K562 (cell line): ENCODE data around the gene SMU1. TPM values are rescaled to one million over a fixed set of nuclear protein-coding genes. Genes with fewer than 3 reads are reported as not detected.
A peak's percentile ranks its signal among the peaks of the same experiment; 100 is the strongest.

Experiments
- MAX ChIP-seq: sonication (generic); formaldehyde crosslinking; IDR thresholded peaks from 2 replicates; pipeline ENCODE4 v1.9.0; 2022; ENCODE audit warnings: mild to moderate bottlenecking, missing genetic modification reagents
- PHB ChIP-seq: fragments of 250-450 bp; sonication (Bioruptor Pico); IDR thresholded peaks from 2 replicates; pipeline ENCODE4 v1.5.0; 2021
- POLR3A ChIP-seq: IDR thresholded peaks from 2 replicates; pipeline ENCODE4 v1.6.1; 2011; ENCODE audit warnings: borderline replicate concordance, mild to moderate bottlenecking, moderate library complexity; ENCODE audit not compliant: insufficient read length, insufficient read depth; ENCODE audit errors: extremely low read depth
- RNF2 ChIP-seq: sonication (generic); IDR thresholded peaks from 2 replicates; pipeline ENCODE4 v1.6.1; 2016
- SMAD1 ChIP-seq: fragments of 150-350 bp; IDR thresholded peaks from 2 replicates; pipeline ENCODE4 v1.6.1; 2014; ENCODE audit warnings: low read length, low read depth; ENCODE audit not compliant: partially characterized antibody
- SRSF7 ChIP-seq: fragments of 200-400 bp; formaldehyde crosslinking; optimal IDR thresholded peaks from 2 replicates; pipeline ENCODE3; 2017; ENCODE audit warnings: mild to moderate bottlenecking, low read depth, low read length
- STAT6 ChIP-seq: sonication (generic); formaldehyde crosslinking; IDR thresholded peaks from 2 replicates; pipeline ENCODE4 v1.8.1; 2023; ENCODE audit warnings: mild to moderate bottlenecking, missing genetic modification reagents
- THRB ChIP-seq: fragments of 450-650 bp; formaldehyde crosslinking; conservative IDR thresholded peaks from 2 replicates; pipeline ENCODE4 v1.4.0; 2022; ENCODE audit warnings: mild to moderate bottlenecking, missing genetic modification characterization
- ZBTB40 ChIP-seq, 2 experiments: fragments of 450-650 bp in 1 of 2; sonication (generic) in 1 of 2; formaldehyde crosslinking in 1 of 2; IDR thresholded peaks; 2 replicates each; pipeline versions ENCODE4 v1.7.1 to v1.9.0; 2016 to 2022; ENCODE audit warnings: inconsistent platforms in 1 of 2, mild to moderate bottlenecking in 1 of 2, missing genetic modification reagents in 1 of 2
- ZNF274 ChIP-seq: IDR thresholded peaks from 2 replicates; pipeline ENCODE4 v1.6.1; 2011; ENCODE audit warnings: low read depth, mild to moderate bottlenecking, low read length, moderate library complexity, borderline replicate concordance
- ZNF431 ChIP-seq: sonication (generic); formaldehyde crosslinking; IDR thresholded peaks from 2 replicates; pipeline ENCODE4 v1.8.0; 2022; ENCODE audit warnings: mild to moderate bottlenecking, missing genetic modification reagents
- polyA plus RNA-seq, 8 experiments: library from polyadenylated mRNA; depleted of rRNA in 4 of 8; stranded (reverse) in 5 of 8; unstranded in 3 of 8; fragments of >200 nt; fragmentation: Nextera tagmentation in 2 of 8; fragmentation: Illumina TruSeq in 1 of 8; extraction: Ambion mirVana in 2 of 8; extraction: Trizol in 1 of 8; gene quantifications; 2 replicates each; pipeline versions ENCODE4 v1.2.1 to v1.2.3, GENCODE V29; 2011 to 2014; ENCODE audit warnings: inconsistent platforms in 1 of 8, missing spikeins in 1 of 8
- total RNA-seq, 7 experiments: library from RNA; depleted of rRNA in 6 of 7; stranded (reverse); fragments of >200 nt in 6 of 7; fragmentation: Illumina TruSeq in 2 of 7; extraction: Trizol in 2 of 7; gene quantifications; 2 replicates each; pipeline versions ENCODE4 v1.2.1 to v1.2.3, GENCODE V29; 2011 to 2021; ENCODE audit warnings: low replicate concordance in 1 of 7

Gene SMU1
- total and polyA plus RNA-seq, 9 of the 15 experiments (the other 6 are each of a cell fraction or from before 2014, with no cell fraction given), result 13.2 to 33.4 (median 20.7) TPM

GRCh38 chr9:33076046-33077004 lies at the start of gene SMU1 (continued):
- no peak for TF ChIP-seq ZNF274
- TF ChIP-seq PHB (CRISPR knock-in tag), result no peak
- 0 out of 2 replicates have a peak, but pooled peaks have one; percentile 33 for TF ChIP-seq STAT6 (CRISPR knock-in tag)
- peak; percentile 81; the same call in 1 of the 2 replicates for TF ChIP-seq THRB (CRISPR knock-in tag)
- TF ChIP-seq ZNF431, result 0 out of 2 replicates have a peak, but pooled peaks have one; percentile 28
- peak; percentile 59; the same call in 1 of the 2 replicates for TF ChIP-seq RNF2
- peak; percentile 97 for TF ChIP-seq ZBTB40 (IDR thresholded peaks at IDR 0.05)
- TF ChIP-seq ZBTB40 (CRISPR knock-in tag; IDR thresholded peaks at IDR 0.05), result no peak
- TF ChIP-seq MAX (CRISPR knock-in tag), result peak; percentile 49; the same call in 1 of the 2 replicates
- no peak for TF ChIP-seq SMAD1
- no peak for TF ChIP-seq SRSF7
- TF ChIP-seq POLR3A, result peak; percentile 68
